NCI-H2227 treated with DMSO at 0.1 percent for 48 hours (cell line): ENCODE measurements around the gene TUBAL3.

ENCODE experiments used
- DNase-seq: peaks from one replicate; lab custom pipeline; 2025; lab: John Stamatoyannopoulos, UW

Gene TUBAL3

GRCh38 chr10:5404208-5405041, at the start of gene TUBAL3:
Gene TUBAL3, minus strand, starts transcription at chr10:5404828. Its CDS starts 36 bp downstream, at chr10:5404792.
- no peak for DNase-seq

DNA sequence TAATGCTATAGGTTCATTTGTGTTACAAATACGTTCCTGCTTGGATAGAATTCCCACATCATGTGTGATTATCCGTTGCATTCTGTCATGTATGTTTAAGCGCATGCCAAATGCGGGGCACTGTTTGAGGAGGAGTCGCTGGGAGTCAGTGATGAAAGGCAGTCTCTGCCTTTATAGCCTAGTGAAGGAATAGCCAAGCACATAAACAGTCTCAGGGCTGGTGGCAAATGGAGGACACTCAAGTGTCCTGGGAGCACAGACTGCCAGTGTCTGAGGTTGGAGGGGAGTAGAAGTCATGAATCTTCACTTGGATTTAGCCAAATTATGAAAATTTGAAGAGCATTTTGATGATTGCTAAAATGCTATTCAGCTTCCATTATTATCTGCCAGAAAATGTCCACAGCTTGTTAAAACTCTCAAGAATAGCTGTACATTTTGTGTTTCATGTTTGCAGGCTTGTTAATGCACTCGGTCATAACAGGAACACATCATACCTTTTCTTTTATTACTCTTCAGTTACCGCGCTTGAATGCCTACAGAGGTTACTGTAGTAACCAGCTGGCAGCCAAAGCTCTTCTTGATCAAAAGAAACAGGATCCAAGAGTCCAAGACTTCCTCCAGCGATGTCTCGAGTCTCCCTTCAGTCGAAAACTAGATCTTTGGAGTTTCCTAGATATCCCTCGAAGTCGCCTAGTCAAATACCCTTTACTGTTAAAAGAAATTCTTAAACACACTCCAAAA, 49.3 kb upstream of the TUBAL3 start:
- DNase-seq: no peak

DNA sequence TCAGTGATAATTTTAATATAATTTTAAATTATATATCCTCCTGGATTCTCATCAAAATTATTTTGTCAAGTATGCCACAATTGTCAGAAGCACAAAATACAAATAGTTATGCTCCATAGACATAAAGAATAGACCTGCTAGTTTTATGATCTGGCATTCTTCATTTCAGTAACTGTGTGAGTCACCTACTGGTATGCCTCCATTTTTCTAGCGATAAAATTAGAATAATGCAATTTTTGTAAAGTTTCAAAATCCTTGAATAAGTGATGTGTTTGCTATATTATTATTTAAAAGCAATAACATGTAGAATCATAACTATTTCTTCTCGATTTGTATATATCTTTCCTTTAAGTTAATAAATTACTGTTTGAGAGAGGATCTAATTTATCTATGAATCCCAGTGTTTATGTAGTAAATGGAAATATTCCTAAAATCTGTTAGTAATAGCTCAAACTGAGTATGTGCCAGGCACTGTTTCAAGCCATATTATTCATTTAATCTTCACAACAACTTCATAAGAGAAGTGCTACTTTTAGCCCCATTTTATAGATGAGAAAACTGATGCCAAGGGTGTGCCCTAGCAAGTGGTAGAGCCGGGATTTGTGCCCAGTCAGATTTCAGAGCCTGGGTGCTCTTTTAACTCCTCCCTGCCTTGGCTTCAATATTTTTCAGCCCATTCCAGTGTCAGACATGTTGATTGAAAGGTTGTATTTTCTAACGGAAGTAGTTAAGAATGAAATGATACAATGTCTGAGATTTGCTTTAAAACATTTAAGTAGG, 46.2 kb upstream of the TUBAL3 start:
- no peak for DNase-seq

DNA sequence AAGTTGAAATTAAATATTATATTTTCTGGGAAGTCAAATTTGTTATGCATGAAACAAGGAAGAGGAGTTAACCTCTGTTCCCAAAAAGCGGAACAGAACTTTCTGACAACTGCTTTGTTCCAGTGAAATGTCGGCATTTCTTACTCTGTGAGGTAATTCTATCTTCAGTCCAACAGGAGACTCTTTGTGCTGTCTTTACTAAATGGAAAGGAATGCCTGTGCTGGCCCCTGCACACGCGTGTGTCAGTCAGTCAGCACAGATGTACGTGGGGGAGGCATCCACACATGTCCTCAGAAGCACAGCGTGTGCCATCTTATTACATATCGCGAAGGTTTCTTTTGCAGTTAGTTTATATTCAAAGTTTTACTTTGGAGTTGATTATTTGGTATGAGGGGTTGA, 45.2 kb upstream of the TUBAL3 start:
- no peak for DNase-seq

- no peak for DNase-seq
These were observed 44.6 kb upstream of the TUBAL3 start for GRCh38 chr10:5449227-5449626.

DNA sequence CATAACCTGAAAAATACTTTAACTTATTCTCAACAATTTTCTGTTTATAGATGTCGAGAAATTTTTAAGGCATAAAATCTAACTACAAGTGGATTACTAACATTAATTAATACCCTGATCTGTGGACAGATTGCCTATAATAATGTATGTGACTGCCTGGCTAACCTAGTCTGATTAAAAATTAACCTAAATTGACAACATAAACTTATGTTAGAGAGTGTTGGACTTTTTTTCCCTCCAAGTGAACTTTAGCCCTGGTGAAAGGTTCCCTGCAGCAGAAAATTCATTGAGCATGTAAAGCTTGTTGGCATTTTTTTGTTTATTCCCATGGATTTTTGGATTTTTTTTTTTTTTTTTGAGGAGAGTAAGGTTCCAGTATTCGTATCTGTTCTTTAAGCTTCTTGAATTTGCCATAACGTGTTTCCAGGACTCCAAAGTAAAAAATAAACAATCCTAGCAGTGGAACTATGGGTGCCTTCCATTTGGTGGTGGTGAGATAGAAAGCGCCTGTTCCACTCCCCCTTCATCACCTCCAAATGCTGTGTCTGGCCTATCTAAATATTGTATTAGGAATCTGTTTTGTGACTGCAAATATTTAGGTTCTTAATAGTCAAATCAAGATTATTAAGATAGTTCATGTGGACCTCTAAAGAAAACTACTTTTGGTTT, 43.8 kb upstream of the TUBAL3 start:
- no peak for DNase-seq

DNA sequence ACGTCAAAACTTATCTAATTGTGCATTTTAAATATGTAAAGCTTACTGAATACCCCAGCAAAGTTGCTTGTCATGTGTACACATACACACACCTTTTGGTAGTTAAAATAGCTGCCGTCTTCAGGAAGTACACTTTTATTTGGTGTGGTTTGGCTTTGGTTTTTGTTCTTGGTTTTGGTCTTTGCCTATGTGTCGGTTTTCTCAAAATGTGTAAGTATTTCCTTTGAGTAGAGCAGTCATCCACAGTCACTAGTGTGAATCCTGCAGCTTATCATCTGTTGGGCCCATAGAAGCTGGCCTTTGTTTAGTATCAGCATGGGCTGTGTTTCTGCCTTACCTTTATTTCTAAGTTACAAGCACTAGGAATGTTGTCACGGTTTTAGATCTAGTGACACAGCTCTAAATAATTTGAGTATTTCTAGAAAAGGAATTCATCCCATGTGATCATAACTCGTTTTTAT, 43.0 kb upstream of the TUBAL3 start:
- no peak for DNase-seq

DNA sequence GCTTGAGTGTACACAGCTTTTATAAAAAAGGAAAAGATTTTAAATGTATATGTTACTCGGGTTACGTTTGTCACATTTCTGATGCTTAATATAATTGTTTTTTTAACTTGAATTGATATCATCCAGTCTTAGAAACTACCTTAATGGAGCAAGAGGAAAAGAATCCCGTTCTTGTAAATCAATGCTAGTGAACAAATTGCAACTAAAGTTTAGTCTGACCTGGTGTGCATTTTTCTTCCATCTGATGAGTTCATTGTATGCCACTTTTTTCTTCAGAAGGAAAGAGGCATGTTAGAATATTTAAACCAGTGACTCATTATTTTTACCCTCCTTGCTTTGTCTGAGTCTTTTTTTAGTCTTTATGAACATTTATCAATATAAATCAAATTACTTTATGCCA, 42.4 kb upstream of the TUBAL3 start:
- DNase-seq: no peak

DNA sequence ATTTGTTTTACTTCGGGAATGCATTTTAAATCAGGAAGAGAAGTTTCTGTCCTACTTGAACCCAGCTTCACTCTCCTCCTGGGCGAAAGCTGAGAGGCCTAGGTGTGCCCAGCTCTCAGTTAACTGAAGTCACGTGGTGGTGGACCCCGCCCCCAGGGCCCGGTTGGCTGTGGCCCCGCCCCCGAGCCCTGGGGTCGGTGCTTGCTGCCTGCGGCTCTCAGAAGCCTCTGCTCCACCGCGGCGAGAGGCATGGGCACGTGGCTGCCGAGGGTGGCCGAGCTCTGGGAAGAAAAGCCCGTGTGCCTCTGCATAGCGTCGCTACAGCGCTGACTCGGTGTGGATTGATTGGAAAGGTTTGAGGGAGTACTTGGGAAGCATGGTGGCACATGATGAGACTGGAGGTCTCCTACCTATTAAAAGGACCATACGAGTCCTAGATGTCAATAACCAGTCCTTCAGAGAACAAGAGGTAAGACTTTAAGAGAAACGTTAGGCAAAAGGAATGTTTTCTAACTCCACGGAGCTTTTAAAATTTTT, 41.8 kb upstream of the TUBAL3 start:
- DNase-seq: peak; percentile 42

- no peak for DNase-seq
These were observed 40.4 kb upstream of the TUBAL3 start for GRCh38 chr10:5445006-5445405.

GRCh38 chr10:5443429-5443828, 38.8 kb upstream of the TUBAL3 start:
- no peak for DNase-seq

DNA sequence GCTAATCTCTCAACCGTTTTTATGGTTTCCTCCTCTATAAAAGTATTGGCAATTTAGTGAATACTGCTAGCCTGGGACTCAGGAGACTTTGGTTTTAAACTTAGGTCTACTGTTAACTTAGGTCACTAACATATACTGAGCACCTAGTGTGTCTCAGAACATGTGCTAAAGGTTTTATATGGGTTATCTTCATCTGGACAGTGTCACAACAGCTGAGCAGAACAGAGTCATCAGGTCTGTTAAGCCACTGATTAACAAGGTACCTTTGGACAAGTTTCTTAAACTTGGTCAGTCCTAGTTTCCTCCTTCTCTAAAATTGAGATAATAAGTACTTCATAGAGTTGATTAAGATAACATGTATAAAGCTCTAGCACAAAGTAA, 38.4 kb upstream of the TUBAL3 start:
- DNase-seq: no peak

DNA sequence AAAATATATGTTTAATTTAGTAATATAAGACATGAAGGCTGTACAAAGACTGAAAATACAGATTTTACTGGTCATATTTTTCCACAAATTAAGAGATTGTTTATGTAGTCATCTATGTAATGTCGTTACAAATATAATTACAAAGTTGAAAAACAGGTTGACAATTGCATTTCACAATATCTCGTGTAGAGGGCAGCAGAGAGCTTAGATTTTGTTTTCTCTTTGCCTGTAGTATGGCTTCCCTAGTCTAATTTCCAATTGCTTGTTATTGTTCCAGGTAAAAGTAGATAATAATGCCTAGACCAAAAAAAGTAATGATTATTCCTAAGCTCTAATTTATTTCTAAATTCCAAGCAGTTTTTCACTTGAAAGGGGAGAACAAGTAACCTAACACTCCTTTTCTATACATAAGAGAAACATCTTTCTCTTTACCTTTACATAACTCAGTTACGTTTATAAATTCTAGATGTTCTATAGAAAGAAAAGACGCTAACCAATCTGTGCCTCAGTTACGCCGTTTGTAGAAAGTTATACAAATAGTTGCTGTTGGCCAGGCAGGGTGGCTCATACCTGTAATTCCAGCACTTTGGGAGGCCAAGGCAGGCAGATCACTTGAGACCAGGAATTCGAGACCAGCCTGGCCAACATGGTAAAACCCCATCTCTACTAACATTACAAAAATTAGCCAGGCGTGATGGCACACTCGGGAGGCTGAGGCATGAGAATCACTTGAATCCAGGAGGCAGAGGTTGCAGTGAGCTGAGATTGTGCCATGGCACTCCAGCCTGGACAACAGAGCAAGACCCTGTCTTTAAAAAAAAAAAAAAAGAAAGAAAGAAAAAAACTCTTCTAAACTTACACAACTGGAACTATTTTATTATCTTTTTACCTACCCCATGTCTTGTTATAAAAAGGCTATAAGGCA, 37.7 kb upstream of the TUBAL3 start:
- DNase-seq: peak; percentile 12

DNA sequence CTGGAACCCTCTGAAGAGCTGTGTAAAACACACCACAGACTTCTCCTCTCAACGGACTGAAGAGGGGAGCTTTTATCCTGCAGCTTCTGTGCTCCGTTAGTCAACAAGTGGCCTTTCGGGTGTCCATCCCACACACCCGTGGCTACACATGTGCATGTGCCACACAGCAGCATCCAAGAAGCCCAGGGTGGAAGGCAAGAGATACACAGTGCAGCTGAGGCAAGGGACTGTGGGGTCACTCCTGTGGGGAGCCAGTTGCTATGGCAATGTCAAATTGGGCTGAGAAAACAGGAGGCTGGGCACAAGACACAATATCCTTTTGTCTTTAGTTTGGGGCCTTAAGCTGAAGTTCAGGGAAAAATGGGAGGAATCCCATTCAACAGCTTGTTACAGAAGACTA, 36.5 kb upstream of the TUBAL3 start:
- DNase-seq: no peak

GRCh38 chr10:5440206-5440605, 35.6 kb upstream of the TUBAL3 start:
- no peak for DNase-seq

DNA sequence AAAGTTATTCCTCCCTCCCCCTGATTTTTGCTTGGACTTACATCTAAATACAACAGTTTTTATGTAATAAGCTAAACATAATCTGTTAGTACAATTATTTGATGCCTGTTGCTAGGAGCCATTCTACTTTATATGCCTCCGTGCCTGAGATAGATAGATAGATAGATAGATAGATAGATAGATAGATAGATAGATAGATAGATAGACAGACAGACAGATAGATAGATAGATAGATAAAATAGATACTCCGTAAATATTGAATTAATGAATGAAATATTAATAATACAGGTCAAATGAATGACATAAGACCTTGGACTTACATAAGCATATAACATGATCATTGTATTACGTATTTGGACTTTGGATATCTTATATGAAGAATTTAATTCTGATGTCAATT, 30.7 kb upstream of the TUBAL3 start:
- no peak for DNase-seq

DNA sequence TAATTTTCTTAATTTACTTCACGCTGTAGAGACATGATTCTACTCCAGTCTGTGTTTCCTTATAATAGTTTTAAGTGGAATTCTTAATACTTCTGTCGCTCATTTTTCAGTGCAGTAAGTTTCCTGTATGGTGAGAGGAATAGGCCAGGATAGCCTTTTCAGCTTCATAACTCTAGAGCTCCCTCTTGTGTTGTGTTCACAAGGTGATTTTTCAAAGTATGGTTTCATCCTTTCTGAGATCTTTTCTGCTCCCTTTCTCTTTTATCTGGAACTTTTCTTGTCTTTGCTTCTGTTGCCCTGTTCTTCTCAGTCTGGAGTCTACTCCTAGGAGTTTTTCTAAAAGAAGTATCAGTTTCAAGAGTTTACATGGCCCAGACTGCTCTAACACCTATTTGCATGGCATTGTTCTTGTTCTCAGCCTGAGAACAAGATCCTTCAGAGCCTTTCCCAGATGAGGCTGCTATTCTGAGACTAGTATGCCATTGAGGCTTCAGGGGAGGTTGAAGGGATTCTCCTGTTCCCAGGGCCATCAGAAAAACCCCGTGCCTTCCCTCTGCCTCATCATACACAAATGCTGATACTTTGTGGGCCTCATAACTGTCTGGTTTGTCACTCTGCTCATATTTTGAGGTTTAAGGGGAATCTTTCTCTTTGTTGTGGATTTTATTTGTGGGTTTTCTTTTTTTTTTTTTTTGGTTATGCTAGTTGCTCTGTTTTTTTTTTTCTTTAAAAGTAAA, 29.6 kb upstream of the TUBAL3 start:
- DNase-seq: peak; percentile 4

GRCh38 chr10:5433182-5433581, 28.6 kb upstream of the TUBAL3 start:
- no peak for DNase-seq

DNA sequence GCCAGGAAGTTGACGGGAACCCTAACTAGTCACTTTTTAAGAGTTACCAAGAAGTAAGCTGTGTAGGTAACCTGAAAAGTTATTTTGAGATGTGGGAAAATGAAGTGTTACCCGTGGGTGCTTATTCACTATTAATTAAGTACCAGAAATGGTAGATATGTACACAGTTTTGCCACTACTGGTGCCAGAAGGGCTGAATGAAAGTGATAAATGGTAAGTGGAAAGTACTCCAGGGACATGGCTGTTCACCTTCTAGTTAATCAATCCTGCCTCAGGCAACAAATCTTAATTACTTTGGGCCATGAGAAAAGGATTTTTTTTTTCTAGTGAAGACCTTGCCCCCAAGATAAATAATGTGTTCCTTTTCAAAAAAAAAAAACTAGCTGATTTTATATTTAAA, 23.5 kb upstream of the TUBAL3 start:
- DNase-seq: no peak

DNA sequence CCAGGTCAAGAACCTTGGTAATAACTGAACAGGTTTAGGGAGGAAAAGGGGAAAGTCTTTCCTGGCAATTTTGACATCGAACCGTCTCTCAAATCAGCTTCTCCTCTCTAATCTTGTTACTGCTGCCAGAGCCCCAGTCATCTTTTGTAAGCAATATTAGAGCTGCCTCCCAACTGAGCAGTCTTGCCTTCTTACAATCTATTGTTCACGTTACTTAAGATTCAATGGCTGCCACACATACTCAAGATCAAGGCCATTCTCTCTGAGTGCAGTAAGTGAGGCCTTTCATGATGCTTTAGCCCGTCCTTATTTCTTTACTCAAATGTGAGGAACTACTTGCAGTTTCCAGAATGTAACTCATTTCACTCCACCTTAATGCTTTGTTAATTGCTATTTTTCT, 20.1 kb upstream of the TUBAL3 start:
- peak; percentile 5 for DNase-seq
